ENCODE data around the gene FLOT1. TPM values are rescaled to one million over a fixed set of nuclear protein-coding genes. Genes with fewer than 3 reads are reported as not detected.

Gene FLOT1, protein sequence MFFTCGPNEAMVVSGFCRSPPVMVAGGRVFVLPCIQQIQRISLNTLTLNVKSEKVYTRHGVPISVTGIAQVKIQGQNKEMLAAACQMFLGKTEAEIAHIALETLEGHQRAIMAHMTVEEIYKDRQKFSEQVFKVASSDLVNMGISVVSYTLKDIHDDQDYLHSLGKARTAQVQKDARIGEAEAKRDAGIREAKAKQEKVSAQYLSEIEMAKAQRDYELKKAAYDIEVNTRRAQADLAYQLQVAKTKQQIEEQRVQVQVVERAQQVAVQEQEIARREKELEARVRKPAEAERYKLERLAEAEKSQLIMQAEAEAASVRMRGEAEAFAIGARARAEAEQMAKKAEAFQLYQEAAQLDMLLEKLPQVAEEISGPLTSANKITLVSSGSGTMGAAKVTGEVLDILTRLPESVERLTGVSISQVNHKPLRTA
- polyA plus RNA-seq (2013) = 66.9 and 72.1 TPM in 2 replicates

DNA sequence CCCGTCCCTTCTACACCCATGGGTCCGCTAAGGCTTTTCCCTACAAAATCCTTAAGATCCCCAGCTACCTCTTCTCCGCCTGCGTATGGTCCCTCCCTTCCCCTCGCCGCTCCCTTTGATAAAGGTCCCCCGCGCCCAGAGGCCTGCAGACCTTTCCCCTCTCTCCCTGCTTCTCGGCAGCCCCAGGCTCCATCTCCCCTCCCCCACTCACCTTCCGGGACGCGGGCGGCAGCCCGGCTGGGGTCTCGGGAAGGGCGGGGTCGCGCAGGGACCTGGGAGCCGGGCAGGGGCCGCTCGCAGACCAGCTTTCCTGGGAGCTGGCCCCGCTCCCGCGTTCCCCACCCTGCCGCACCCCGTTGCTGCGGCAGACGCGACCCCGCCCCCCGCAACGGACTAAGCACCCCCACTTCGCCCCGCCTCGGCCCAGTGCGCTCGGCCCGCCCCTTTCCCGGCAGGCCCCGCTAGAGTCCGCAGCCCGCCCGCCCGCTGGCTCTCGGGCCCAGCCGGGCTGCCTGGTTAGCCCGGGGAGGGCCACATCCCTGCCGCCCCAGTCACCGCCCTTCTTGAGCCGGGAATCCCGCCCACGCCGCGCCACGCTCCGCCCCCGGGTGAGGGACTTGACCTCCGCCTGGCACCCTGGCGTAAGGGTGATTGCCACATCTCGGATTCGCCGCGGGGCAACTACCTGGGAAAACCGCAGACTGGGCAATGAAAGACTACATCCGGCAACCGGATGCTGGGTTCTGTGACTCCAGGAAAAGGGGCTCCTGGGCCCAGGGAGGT lies at the start of gene FLOT1:
Gene FLOT1, minus strand, starts transcription at position 372 of the 783 bp plus-strand sequence. CDS start 498 bp downstream, outside the sequence.
- Histone ChIP-seq H3K9me3 (ENCODE audit: insufficient read depth, low read depth, low read length) (no peaks in the 10 kb centered on the region), H3K79me1 (ENCODE audit: low read length) (peaks cover 35% of the 10 kb centered on the region), H4K91ac (ENCODE audit: low read depth, low read length) (peak within 1 kb of the TSS; percentile 95), H2BK5ac (ENCODE audit: low read depth, low read length, poor library complexity) (peak within 1 kb of the TSS; percentile 93), H3K23ac (ENCODE audit: low read length) (no peak within 1 kb of the TSS), H2BK12ac (ENCODE audit: low read length) (peak within 1 kb of the TSS; percentile 85), H3K4me2 (ENCODE audit: low read length) (peak within 1 kb of the TSS; percentile 67), H3K79me2 (ENCODE audit: control insufficient read depth, insufficient read depth, low read length, poor library complexity) (peaks cover 20% of the 10 kb centered on the region), H3K9ac (ENCODE audit: low read length) (peak within 1 kb of the TSS; percentile 97), H2AFZ (ENCODE audit: insufficient read depth, low read length, poor library complexity) (peak within 1 kb of the TSS; percentile 49), H3K27me3 (ENCODE audit: insufficient read depth, low read length) (no peaks in the 10 kb centered on the region), H3K18ac (ENCODE audit: low read length) (peak within 1 kb of the TSS; percentile 94), H3K14ac (ENCODE audit: low read length) (peak within 1 kb of the TSS; percentile 96), H2BK120ac (ENCODE audit: insufficient read depth, low read length, poor library complexity) (peak within 1 kb of the TSS; percentile 88), H3K4me3 (ENCODE audit: low read depth, low read length) (peak within 1 kb of the TSS; percentile 83), H3K36me3 (ENCODE audit: control insufficient read depth in 1 of 2, insufficient read depth in 2 of 2, low read length in 2 of 2) (peaks cover 23 to 24% of the 10 kb centered on the region in 2 experiments), H4K12ac (ENCODE audit: low read depth, low read length) (peak within 1 kb of the TSS; percentile 76), H3K27ac (ENCODE audit: low read depth, low read length) (peak within 1 kb of the TSS; percentile 92), H3K4ac (ENCODE audit: low read depth, low read length) (peak within 1 kb of the TSS; percentile 91), H2AK5ac (ENCODE audit: low read length) (peak within 1 kb of the TSS; percentile 81), H3K4me1 (ENCODE audit: control insufficient read depth in 1 of 2, insufficient read depth in 2 of 2, low read length in 2 of 2) (peaks cover 11 to 12% of the 10 kb centered on the region in 2 experiments), H4K8ac (ENCODE audit: low read depth, low read length) (peak within 1 kb of the TSS; percentile 85)
- peak; percentile 99 to 100 for DNase-seq
- WGBS (ENCODE audit: extremely low coverage, insufficient coverage, insufficient read length) = no CpG with 5 or more reads among the region's 66 CpGs

DNA sequence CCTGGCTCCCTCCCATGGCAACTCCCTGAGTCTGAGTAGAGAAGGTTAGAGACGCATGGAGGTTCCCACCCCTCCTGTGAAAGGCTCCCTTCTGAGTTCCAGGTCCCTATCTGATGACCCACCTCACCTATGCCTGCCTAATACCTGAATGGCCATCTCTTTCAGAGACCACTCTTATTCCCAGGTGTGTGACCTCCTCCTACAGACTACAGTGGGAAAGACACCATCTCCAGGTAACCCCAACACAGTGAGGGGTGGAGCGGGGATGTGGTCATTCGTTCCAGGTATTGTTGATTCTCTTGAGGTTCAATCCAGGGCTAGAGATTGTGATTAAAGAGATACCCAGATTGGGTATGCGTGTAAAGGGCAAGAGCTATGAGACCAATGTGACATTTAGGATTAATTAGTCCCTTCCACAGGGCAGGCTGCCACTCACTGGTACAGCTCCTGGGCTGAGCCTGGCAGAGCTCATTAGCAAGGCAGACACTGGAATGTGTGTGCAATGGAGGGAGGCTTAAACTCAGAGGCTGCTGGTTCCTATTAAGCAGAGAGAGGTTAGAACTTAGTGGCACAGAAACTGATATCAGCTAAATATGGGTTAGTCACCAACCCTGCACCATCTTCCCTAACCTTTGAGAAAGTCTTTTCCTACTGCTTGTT lies 48.4 kb upstream of the FLOT1 start:
- H3K79me2 ChIP-seq (ENCODE audit: control insufficient read depth, insufficient read depth, low read length, poor library complexity) = no peaks in the 10 kb centered on the region
- no peak overlapping the region for H3K9ac ChIP-seq (ENCODE audit: low read length)
- no peak overlapping the region for H3K4ac ChIP-seq (ENCODE audit: low read depth, low read length)
- no peak overlapping the region for H2AK5ac ChIP-seq (ENCODE audit: low read length)
- H3K4me3 ChIP-seq (ENCODE audit: low read depth, low read length) = no peak overlapping the region
- H2BK12ac ChIP-seq (ENCODE audit: low read length) = peak overlapping the region; percentile 8
- peaks cover 4 to 7% of the 10 kb centered on the region in 2 experiments for H3K4me1 ChIP-seq (ENCODE audit: control insufficient read depth in 1 of 2, insufficient read depth in 2 of 2, low read length in 2 of 2)
- H4K8ac ChIP-seq (ENCODE audit: low read depth, low read length) = no peak overlapping the region
- no peaks in the 10 kb centered on the region for H3K27me3 ChIP-seq (ENCODE audit: insufficient read depth, low read length)
- no peak overlapping the region for H2BK120ac ChIP-seq (ENCODE audit: insufficient read depth, low read length, poor library complexity)
- H2BK5ac ChIP-seq (ENCODE audit: low read depth, low read length, poor library complexity) = no peak overlapping the region
- no peak overlapping the region for H3K27ac ChIP-seq (ENCODE audit: low read depth, low read length)
- no peak for DNase-seq
- peak overlapping the region; percentile 8 for H3K14ac ChIP-seq (ENCODE audit: low read length)
- H4K12ac ChIP-seq (ENCODE audit: low read depth, low read length) = no peak overlapping the region
- H3K9me3 ChIP-seq (ENCODE audit: insufficient read depth, low read depth, low read length) = no peaks in the 10 kb centered on the region
- peaks cover 10% of the 10 kb centered on the region for H3K79me1 ChIP-seq (ENCODE audit: low read length)
- WGBS (ENCODE audit: extremely low coverage, insufficient coverage, insufficient read length) = no CpG with 5 or more reads among the region's 4 CpGs
- no peak overlapping the region for H2AFZ ChIP-seq (ENCODE audit: insufficient read depth, low read length, poor library complexity)
- no peaks in the 10 kb centered on the region for H3K36me3 ChIP-seq (ENCODE audit: control insufficient read depth in 1 of 2, insufficient read depth in 2 of 2, low read length in 2 of 2)
- no peak overlapping the region for H3K18ac ChIP-seq (ENCODE audit: low read length)
- H3K23ac ChIP-seq (ENCODE audit: low read length) = no peak overlapping the region
- H3K4me2 ChIP-seq (ENCODE audit: low read length) = no peak overlapping the region
- peak overlapping the region; percentile 43 for H4K91ac ChIP-seq (ENCODE audit: low read depth, low read length)

DNA sequence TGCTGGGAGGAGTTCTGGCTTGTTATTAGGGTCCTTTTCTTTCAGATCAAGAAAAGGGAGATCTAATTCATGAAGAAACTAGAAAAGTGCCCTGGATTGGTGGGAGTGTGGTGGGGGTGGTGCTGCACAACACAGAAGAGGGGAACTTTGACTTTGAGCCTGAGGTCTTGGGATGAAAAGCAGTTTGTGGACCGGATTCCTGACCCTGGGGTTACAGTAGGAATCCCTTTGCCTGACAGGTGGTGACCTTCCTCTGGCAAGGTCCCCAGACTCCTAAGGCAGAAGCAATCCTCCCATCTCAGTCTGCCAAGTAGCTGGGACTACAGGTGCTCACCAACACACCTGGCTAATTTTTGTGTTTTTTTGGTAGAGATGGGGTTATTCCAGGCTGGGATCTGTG lies 47.1 kb upstream of the FLOT1 start:
- Histone ChIP-seq H3K27me3 (ENCODE audit: insufficient read depth, low read length) (no peaks in the 10 kb centered on the region), H2AK5ac (ENCODE audit: low read length) (peak overlapping the region; percentile 67), H3K4ac (ENCODE audit: low read depth, low read length) (no peak overlapping the region), H3K79me2 (ENCODE audit: control insufficient read depth, insufficient read depth, low read length, poor library complexity) (no peaks in the 10 kb centered on the region), H4K8ac (ENCODE audit: low read depth, low read length) (no peak overlapping the region), H2BK120ac (ENCODE audit: insufficient read depth, low read length, poor library complexity) (no peak overlapping the region), H3K9me3 (ENCODE audit: insufficient read depth, low read depth, low read length) (no peaks in the 10 kb centered on the region), H3K18ac (ENCODE audit: low read length) (peak overlapping the region; percentile 64), H3K23ac (ENCODE audit: low read length) (no peak overlapping the region), H4K91ac (ENCODE audit: low read depth, low read length) (peak overlapping the region; percentile 23), H4K12ac (ENCODE audit: low read depth, low read length) (no peak overlapping the region), H2AFZ (ENCODE audit: insufficient read depth, low read length, poor library complexity) (no peak overlapping the region), H3K9ac (ENCODE audit: low read length) (no peak overlapping the region), H2BK12ac (ENCODE audit: low read length) (peak overlapping the region; percentile 75), H2BK5ac (ENCODE audit: low read depth, low read length, poor library complexity) (no peak overlapping the region), H3K14ac (ENCODE audit: low read length) (no peak overlapping the region), H3K4me3 (ENCODE audit: low read depth, low read length) (no peak overlapping the region), H3K4me1 (ENCODE audit: control insufficient read depth in 1 of 2, insufficient read depth in 2 of 2, low read length in 2 of 2) (peaks cover 4 to 7% of the 10 kb centered on the region in 2 experiments), H3K27ac (ENCODE audit: low read depth, low read length) (no peak overlapping the region), H3K4me2 (ENCODE audit: low read length) (no peak overlapping the region), H3K36me3 (ENCODE audit: control insufficient read depth in 1 of 2, insufficient read depth in 2 of 2, low read length in 2 of 2) (no peaks in the 10 kb centered on the region), H3K79me1 (ENCODE audit: low read length) (peaks cover 10% of the 10 kb centered on the region)
- DNase-seq = no peak
- WGBS (ENCODE audit: extremely low coverage, insufficient coverage, insufficient read length) = no CpG with 5 or more reads among the region's 1 CpG

DNA sequence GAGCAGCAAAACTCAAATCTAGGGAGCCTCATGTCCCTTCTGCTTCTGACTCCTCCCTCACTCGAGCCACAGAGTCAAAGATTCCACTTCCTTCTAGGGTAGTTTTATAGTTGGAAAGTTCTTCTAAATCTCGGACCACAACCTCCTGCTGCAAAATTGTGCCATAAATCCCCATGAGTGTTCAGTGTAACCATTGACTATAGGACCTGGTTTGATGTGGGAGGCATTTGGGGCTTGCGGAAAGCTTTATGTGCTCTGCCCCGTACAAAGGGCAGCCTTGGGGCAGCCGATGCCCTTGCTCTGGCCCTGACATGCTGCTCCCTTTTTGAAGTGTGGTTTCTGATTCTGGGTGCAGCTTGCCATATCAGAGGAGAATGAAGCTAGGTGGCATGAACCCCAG lies 45.5 kb upstream of the FLOT1 start:
- H4K91ac ChIP-seq (ENCODE audit: low read depth, low read length) = peak overlapping the region; percentile 61
- no peak overlapping the region for H3K4me3 ChIP-seq (ENCODE audit: low read depth, low read length)
- H3K9me3 ChIP-seq (ENCODE audit: insufficient read depth, low read depth, low read length) = no peaks in the 10 kb centered on the region
- H3K79me1 ChIP-seq (ENCODE audit: low read length) = peaks cover 12% of the 10 kb centered on the region
- H3K4me1 ChIP-seq (ENCODE audit: control insufficient read depth in 1 of 2, insufficient read depth in 2 of 2, low read length in 2 of 2) = peaks cover 4 to 7% of the 10 kb centered on the region in 2 experiments
- H3K27me3 ChIP-seq (ENCODE audit: insufficient read depth, low read length) = no peaks in the 10 kb centered on the region
- peak overlapping the region; percentile 57 for H3K14ac ChIP-seq (ENCODE audit: low read length)
- H3K4me2 ChIP-seq (ENCODE audit: low read length) = no peak overlapping the region
- no peak overlapping the region for H3K4ac ChIP-seq (ENCODE audit: low read depth, low read length)
- H2AK5ac ChIP-seq (ENCODE audit: low read length) = peak overlapping the region; percentile 64
- no peak overlapping the region for H4K8ac ChIP-seq (ENCODE audit: low read depth, low read length)
- peak in 1 of 2 donors; percentile 43 for DNase-seq
- H2BK12ac ChIP-seq (ENCODE audit: low read length) = peak overlapping the region; percentile 59
- no peak overlapping the region for H3K27ac ChIP-seq (ENCODE audit: low read depth, low read length)
- no CpG with 5 or more reads among the region's 5 CpGs for WGBS (ENCODE audit: extremely low coverage, insufficient coverage, insufficient read length)
- H2BK120ac ChIP-seq (ENCODE audit: insufficient read depth, low read length, poor library complexity) = no peak overlapping the region
- no peak overlapping the region for H4K12ac ChIP-seq (ENCODE audit: low read depth, low read length)
- H3K79me2 ChIP-seq (ENCODE audit: control insufficient read depth, insufficient read depth, low read length, poor library complexity) = no peaks in the 10 kb centered on the region
- H2AFZ ChIP-seq (ENCODE audit: insufficient read depth, low read length, poor library complexity) = no peak overlapping the region
- H3K36me3 ChIP-seq (ENCODE audit: control insufficient read depth in 1 of 2, insufficient read depth in 2 of 2, low read length in 2 of 2) = no peaks in the 10 kb centered on the region
- no peak overlapping the region for H3K9ac ChIP-seq (ENCODE audit: low read length)
- no peak overlapping the region for H3K18ac ChIP-seq (ENCODE audit: low read length)
- H2BK5ac ChIP-seq (ENCODE audit: low read depth, low read length, poor library complexity) = no peak overlapping the region
- no peak overlapping the region for H3K23ac ChIP-seq (ENCODE audit: low read length)

Data from trophoblast cell (in vitro differentiated cells and primary cell).